ENCODE results near the gene SVIP.

The SVIP gene, protein sequence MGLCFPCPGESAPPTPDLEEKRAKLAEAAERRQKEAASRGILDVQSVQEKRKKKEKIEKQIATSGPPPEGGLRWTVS

GRCh38 chr11:22829231-22830081 is at the start of gene SVIP:
Gene SVIP (minus strand): TSS chr11:22829801. CDS start chr11:22829748, 53 bp downstream.
- DNase-seq = peak; percentile 96 to 98

GRCh38 chr11:22878604-22879003 is 49.0 kb upstream of the SVIP start:
- no peak for DNase-seq

DNA sequence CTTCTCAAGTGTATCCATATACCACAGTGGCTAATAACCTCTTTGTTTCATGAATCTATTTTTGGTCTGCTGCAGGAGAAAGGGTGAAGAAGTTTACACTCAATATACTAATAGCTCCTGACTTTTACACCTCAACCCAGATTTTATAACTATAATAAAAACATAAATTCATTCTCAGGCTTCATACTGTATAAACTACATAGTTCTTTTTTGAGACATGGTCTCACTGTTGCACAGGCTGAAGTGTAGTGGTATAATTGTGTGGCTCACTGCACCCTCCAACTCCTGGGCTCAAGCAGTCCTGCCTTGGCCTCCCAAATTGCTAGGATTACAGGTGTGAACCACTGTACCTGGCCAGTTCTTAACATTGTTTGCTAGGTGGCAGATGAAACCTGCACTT is 48.4 kb upstream of the SVIP start:
- DNase-seq = no peak

GRCh38 chr11:22875869-22876473 is 46.4 kb upstream of the SVIP start:
- DNase-seq = peak; percentile 81 to 90

GRCh38 chr11:22869325-22869724 is 39.7 kb upstream of the SVIP start:
- DNase-seq = no peak

GRCh38 chr11:22860241-22860640 is 30.6 kb upstream of the SVIP start, which contains the start of gene CCDC179:
Gene CCDC179 (minus strand): TSS chr11:22860474. CDS start chr11:22860421, 53 bp downstream.
- no peak for DNase-seq

- DNase-seq = no peak
Measured at GRCh38 chr11:22859756-22860155, 30.2 kb upstream of the SVIP start.

- DNase-seq = no peak
Measured at GRCh38 chr11:22851477-22851876, 21.9 kb upstream of the SVIP start.

DNA sequence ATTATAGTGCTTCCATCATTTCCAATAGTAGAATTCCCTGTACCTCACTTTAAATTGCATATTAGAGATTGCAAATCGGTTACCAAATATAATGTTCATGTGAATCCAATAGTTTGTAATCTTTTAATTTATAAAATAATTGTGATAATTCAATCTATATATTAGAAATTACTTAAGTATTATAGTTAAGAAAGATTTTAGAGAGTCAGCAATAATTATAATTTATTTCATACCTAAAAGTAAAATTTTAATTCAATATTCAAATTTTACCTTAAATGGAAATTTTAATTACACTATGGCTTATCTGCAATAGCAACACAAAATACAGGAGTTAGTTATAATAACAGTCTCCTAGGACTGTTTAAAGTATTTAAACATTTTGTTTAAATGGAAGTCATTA is 17.1 kb upstream of the SVIP start:
- no peak for DNase-seq

GRCh38 chr11:22832315-22833015 is 2.9 kb upstream of the SVIP start:
- DNase-seq = no peak

GRCh38 chr11:22830082-22830414 is 447 bp upstream of the SVIP start:
- no peak for DNase-seq

- DNase-seq = peak; percentile 6 to 9
Measured at GRCh38 chr11:22828373-22828772, 1.2 kb downstream of the SVIP start.

GRCh38 chr11:22822203-22822602 is 7.4 kb downstream of the SVIP start:
- no peak for DNase-seq

- DNase-seq = no peak
Measured at GRCh38 chr11:22809893-22810292, 19.7 kb downstream of the SVIP start.

DNA sequence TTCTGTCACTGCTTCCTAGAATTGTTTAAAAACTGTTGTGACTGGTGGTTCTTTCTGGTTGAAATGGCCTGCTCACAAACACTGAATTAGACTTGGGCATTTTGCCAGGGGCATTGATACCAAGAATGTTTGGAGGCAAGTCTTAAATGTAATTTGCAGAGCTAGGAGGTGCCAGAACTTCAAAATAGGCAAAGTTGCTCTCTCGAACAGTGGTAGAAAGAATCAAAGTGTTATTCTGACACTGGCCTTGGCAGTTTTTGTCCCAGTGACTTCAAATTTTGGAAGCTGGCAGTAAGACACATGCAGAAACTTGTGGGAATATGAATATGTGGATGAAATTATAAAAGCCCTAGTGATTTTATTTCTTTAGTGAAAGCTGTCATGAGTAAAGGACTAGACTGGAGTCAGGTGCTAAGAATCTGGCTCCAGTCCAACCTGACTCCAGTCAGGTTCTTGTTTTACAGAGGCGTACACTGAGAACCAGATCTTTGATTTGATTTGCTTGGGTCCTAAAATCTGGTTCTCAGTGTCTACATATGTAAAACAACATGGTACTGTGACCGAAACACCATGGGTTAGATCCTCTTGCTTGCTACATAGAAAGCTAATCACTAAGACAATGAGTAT is 20.9 kb downstream of the SVIP start:
- DNase-seq = no peak

DNA sequence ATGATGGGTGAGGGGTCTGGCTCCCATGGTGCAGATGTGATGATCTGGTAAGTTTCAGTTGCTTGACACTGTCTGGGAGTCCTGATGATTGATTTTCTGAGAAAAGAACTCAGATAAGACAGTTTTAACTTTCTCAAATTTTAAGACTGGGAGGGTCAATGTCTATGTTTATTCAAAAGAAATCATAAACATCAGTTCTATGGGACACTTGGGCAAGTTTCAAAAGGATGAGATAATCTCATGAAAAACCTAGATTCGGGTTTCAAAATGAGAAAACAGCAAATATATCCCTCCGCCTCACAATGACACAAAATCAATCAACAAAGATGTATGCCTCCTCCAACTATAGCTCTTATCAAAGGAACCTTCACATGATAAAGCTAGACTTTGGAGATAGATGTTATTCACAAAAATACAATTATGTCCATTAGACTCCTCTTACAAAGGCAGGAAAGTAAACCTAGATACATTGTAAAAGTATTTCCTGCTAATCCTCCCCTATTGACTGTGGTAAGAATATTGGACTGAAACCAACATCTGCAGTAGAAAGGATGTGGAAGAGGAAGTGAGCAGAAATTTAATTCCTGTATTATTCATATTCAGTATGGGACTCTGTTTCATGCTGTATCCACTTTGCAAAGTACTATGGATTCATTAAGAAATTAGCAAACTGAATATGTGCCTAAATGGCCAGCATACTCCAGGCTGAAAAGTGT is 21.6 kb downstream of the SVIP start:
- peak in 1 of 2 experiments; percentile 2 for DNase-seq

GRCh38 chr11:22807391-22807790 is 22.2 kb downstream of the SVIP start:
- DNase-seq = no peak

- DNase-seq = no peak
Measured at GRCh38 chr11:22802861-22803260, 26.7 kb downstream of the SVIP start.

DNA sequence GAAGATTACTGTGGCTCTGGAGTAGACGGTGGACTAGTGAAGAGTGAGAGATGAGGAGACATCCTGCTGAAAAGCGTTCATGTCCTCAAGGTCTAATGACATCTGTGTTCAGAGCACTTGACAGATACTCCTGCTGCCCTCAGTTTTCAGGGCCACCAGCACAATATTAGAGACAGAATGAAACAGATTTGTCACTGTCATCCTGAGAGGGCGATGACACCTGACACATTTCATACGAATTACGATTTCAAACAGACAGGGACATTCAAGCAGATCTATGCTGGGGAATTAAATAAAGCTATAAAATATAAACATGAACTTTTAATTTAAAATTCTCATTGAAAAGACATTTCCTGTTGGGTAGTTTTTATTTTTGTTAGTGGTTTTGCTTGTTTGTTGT is 29.1 kb downstream of the SVIP start:
- no peak for DNase-seq

DNA sequence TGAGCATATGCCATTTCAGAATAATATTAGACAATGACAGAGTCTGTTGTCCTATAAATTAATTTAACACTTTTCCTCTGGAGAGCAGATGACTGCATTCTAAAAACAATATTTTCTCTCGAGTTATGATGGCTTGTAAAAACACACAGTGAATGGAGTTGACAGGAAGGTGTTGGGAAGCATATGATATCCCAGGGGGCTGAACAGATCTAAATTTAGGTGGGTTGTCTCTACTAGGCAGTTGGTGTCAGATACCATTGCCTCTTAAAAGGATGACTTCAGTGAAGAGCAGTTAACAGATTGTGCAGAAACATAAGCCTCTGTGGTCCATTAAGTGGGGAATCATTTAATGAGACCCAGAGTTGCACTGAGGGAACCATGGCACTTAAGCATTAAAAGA is 30.7 kb downstream of the SVIP start:
- DNase-seq = no peak

DNA sequence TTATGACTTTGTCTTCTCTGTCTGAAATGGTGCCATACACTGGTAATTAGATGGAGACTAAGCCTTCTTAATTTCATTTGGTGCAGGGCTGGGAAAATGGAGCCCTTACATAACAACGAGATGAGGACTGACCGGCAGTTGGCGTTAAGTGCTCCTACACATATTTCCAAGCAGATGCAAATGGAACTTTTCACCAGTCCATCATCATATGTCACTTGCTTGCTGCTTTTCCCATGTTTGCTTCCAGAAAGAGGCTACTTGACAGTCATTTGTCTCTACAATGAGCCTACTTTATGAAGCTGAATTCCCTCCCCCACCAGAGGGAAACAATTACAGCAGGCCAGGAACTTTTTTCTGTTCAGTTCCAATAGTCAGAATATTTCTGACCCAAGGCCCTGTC is 32.6 kb downstream of the SVIP start:
- DNase-seq = no peak

DNA sequence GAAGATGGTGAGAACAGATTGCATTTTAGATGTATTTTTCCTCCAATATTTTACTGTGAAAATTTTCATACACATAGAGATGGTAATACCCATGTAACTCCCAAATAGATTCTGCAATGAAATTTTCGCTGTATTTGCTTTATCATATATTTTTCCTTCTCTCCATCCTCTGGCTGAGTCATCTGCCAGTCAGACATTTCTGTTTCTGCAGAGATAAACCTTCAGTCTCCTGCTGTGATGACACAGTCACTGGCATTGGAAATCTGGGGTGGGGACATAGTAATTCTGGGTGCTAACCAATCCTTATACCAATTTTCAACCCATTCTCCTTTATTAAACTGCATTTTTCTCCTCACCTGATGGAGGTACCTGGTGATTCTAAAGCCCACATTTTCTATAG is 33.7 kb downstream of the SVIP start:
- no peak for DNase-seq

- peak in 1 of 2 experiments; percentile 1 for DNase-seq
Measured at GRCh38 chr11:22792497-22792896, 37.1 kb downstream of the SVIP start.
